ENCODE data around the gene YWHAG.

- TF ChIP-seq POLR2A (IDR thresholded peaks at IDR 0.05): no peak
- no peak for TF ChIP-seq CTCF (IDR thresholded peaks at IDR 0.05)
Observed at GRCh38 chr7:76346097-76346496, 12.7 kb downstream of the YWHAG start.
